ENCODE measurements around the gene MYBPHL. TPM values are rescaled to one million over a fixed set of nuclear protein-coding genes. Genes with fewer than 3 reads are reported as not detected.
A peak's percentile ranks its signal among the peaks of the same experiment; 100 is the strongest.

Gene MYBPHL
- total and polyA plus RNA-seq, 2 experiments from 2014 or later, result not detected

GRCh38 chr1:109296782-109297181, 10.0 kb downstream of the MYBPHL start (continued):
- TF ChIP-seq CTCF (conservative IDR thresholded peaks at IDR 0.05; ENCODE audit: low read depth in 2 of 2) (no peak), NANOG (IDR thresholded peaks at IDR 0.05; ENCODE audit: borderline replicate concordance) (no peak), STAT1 (IDR thresholded peaks at IDR 0.05; ENCODE audit: unreplicated experiment) (no peak), EZH2 (IDR thresholded peaks at IDR 0.05; ENCODE audit: low read depth, unreplicated experiment) (no peak), EZH2phosphoT487 (IDR thresholded peaks at IDR 0.05; ENCODE audit: unreplicated experiment) (no peak), ZNF331 (CRISPR knock-in tag; IDR thresholded peaks at IDR 0.05; ENCODE audit: low read depth) (no peak), REST (IDR thresholded peaks at IDR 0.05; ENCODE audit: unreplicated experiment) (no peak), JUNB (IDR thresholded peaks at IDR 0.05; ENCODE audit: unreplicated experiment) (no peak), CREB1 (CRISPR knock-in tag; IDR thresholded peaks at IDR 0.05; ENCODE audit: low read depth) (no peak), POLR2AphosphoS5 (IDR thresholded peaks at IDR 0.05; ENCODE audit: low read depth) (no peak), ZNF114 (CRISPR knock-in tag; IDR thresholded peaks at IDR 0.05) (no peak), ETS1 (IDR thresholded peaks at IDR 0.05) (no peak)

- H3K36me3 ChIP-seq (ENCODE audit: insufficient read depth), result no peaks in the 10 kb centered on the region
- H3K36me3 Mint-ChIP-seq (ENCODE audit: low read depth), result no peaks in the 10 kb centered on the region
- H3K4me1 Mint-ChIP-seq, result peaks cover 11% of the 10 kb centered on the region
- peak; percentile 20 to 53 for TF ChIP-seq CTCF (conservative IDR thresholded peaks at IDR 0.05; ENCODE audit: low read depth in 2 of 2)
- no peak for TF ChIP-seq JUNB (IDR thresholded peaks at IDR 0.05; ENCODE audit: unreplicated experiment)
- H3K27me3 Mint-ChIP-seq (ENCODE audit: insufficient read depth, low read depth, poor library complexity), result peaks cover 16% of the 10 kb centered on the region
- no peak for DNase-seq (ENCODE audit: low spot score)
- no peaks in the 10 kb centered on the region for H4K20me1 ChIP-seq (replicated peaks; ENCODE audit: insufficient read depth)
- no peaks in the 10 kb centered on the region for H3K4me1 ChIP-seq (ENCODE audit: insufficient read depth)
- H3K27ac Mint-ChIP-seq, result no peak overlapping the region
- H3K27ac ChIP-seq (ENCODE audit: low read depth), result no peak overlapping the region
- H3K4me3 Mint-ChIP-seq, result no peak overlapping the region
- H3K9me2 ChIP-seq (ENCODE audit: insufficient read depth), result no peaks in the 10 kb centered on the region
- peak overlapping the region; percentile 7; the same call in 1 of the 2 replicates for H2AFZ ChIP-seq
- no peaks in the 10 kb centered on the region for H3K79me2 ChIP-seq (replicated peaks; ENCODE audit: insufficient read depth)
- no peaks in the 10 kb centered on the region for H3K27me3 ChIP-seq (ENCODE audit: insufficient read depth)
- no peak overlapping the region for H3K4me3 ChIP-seq
- no peaks in the 10 kb centered on the region for H3K9me3 Mint-ChIP-seq
- H3K4me2 ChIP-seq, result no peak overlapping the region
- no peaks in the 10 kb centered on the region for H3F3A ChIP-seq (replicated peaks; ENCODE audit: low read depth)
- ATAC-seq, result peak; percentile 63
These were observed 10.9 kb downstream of the MYBPHL start for GRCh38 chr1:109295712-109296415.

All from GM23338 (cell line).